ENCODE measurements around the gene GLB1L3.

Gene GLB1L3

GRCh38 chr11:134361661-134362060, 85.5 kb downstream of the GLB1L3 start:
- no peaks in the 10 kb centered on the region for H3K4me1 ChIP-seq (ENCODE audit: control insufficient read depth, low read length)
- H4K20me1 ChIP-seq (ENCODE audit: control insufficient read depth, insufficient read depth, low read depth, low read length), result no peaks in the 10 kb centered on the region
- TF ChIP-seq CTCF (IDR thresholded peaks at IDR 0.05; ENCODE audit: low read depth, low read length, poor library complexity, severe bottlenecking) (no peak), EZH2phosphoT487 (IDR thresholded peaks at IDR 0.05; ENCODE audit: borderline replicate concordance, low read length) (no peak)
- H3K27ac ChIP-seq (ENCODE audit: low read depth, low read length), result no peak overlapping the region
- H3K27me3 ChIP-seq (ENCODE audit: control insufficient read depth, low read length), result no peaks in the 10 kb centered on the region
- H3K4me3 ChIP-seq (ENCODE audit: low read length), result no peak overlapping the region
- no peaks in the 10 kb centered on the region for H3K79me2 ChIP-seq (ENCODE audit: control insufficient read depth, low read length)
- H3K4me2 ChIP-seq (ENCODE audit: low read length), result no peak overlapping the region
- no peaks in the 10 kb centered on the region for H3K36me3 ChIP-seq (ENCODE audit: control insufficient read depth, low read length)
- H3F3A ChIP-seq (ENCODE audit: control insufficient read depth, insufficient read depth), result no peaks in the 10 kb centered on the region
- no peaks in the 10 kb centered on the region for H3K9me2 ChIP-seq (replicated peaks; ENCODE audit: control insufficient read depth, low read length)
- no peaks in the 10 kb centered on the region for H3K9me3 ChIP-seq (ENCODE audit: control insufficient read depth, insufficient read depth, low read length)

GRCh38 chr11:134362192-134362901, 86.2 kb downstream of the GLB1L3 start:
- TF ChIP-seq EZH2phosphoT487 (IDR thresholded peaks at IDR 0.05; ENCODE audit: borderline replicate concordance, low read length), result no peak
- TF ChIP-seq CTCF (IDR thresholded peaks at IDR 0.05; ENCODE audit: low read depth, low read length, poor library complexity, severe bottlenecking), result no peak
- Histone ChIP-seq H3K4me1 (ENCODE audit: control insufficient read depth, low read length) (no peaks in the 10 kb centered on the region), H3K79me2 (ENCODE audit: control insufficient read depth, low read length) (no peaks in the 10 kb centered on the region), H3K27me3 (ENCODE audit: control insufficient read depth, low read length) (no peaks in the 10 kb centered on the region), H3K4me3 (ENCODE audit: low read length) (no peak overlapping the region), H3K9me3 (ENCODE audit: control insufficient read depth, insufficient read depth, low read length) (no peaks in the 10 kb centered on the region), H4K20me1 (ENCODE audit: control insufficient read depth, insufficient read depth, low read depth, low read length) (no peaks in the 10 kb centered on the region), H3K27ac (ENCODE audit: low read depth, low read length) (no peak overlapping the region), H3K36me3 (ENCODE audit: control insufficient read depth, low read length) (no peaks in the 10 kb centered on the region), H3K9me2 (replicated peaks; ENCODE audit: control insufficient read depth, low read length) (no peaks in the 10 kb centered on the region), H3F3A (ENCODE audit: control insufficient read depth, insufficient read depth) (no peaks in the 10 kb centered on the region), H3K4me2 (ENCODE audit: low read length) (no peak overlapping the region)

- Histone ChIP-seq H3F3A (ENCODE audit: control insufficient read depth, insufficient read depth) (no peaks in the 10 kb centered on the region), H3K27ac (ENCODE audit: low read depth, low read length) (no peak overlapping the region), H3K79me2 (ENCODE audit: control insufficient read depth, low read length) (no peaks in the 10 kb centered on the region), H3K4me3 (ENCODE audit: low read length) (no peak overlapping the region), H4K20me1 (ENCODE audit: control insufficient read depth, insufficient read depth, low read depth, low read length) (no peaks in the 10 kb centered on the region), H3K9me3 (ENCODE audit: control insufficient read depth, insufficient read depth, low read length) (no peaks in the 10 kb centered on the region), H3K4me1 (ENCODE audit: control insufficient read depth, low read length) (no peaks in the 10 kb centered on the region), H3K4me2 (ENCODE audit: low read length) (no peak overlapping the region), H3K27me3 (ENCODE audit: control insufficient read depth, low read length) (no peaks in the 10 kb centered on the region), H3K9me2 (replicated peaks; ENCODE audit: control insufficient read depth, low read length) (no peaks in the 10 kb centered on the region), H3K36me3 (ENCODE audit: control insufficient read depth, low read length) (no peaks in the 10 kb centered on the region)
- no peak for TF ChIP-seq CTCF (IDR thresholded peaks at IDR 0.05; ENCODE audit: low read depth, low read length, poor library complexity, severe bottlenecking)
- TF ChIP-seq EZH2phosphoT487 (IDR thresholded peaks at IDR 0.05; ENCODE audit: borderline replicate concordance, low read length), result no peak
Observed at GRCh38 chr11:134363161-134363560, 87.0 kb downstream of the GLB1L3 start.
